KOPT-K1 (cell line): ENCODE results near the gene TRIM50.
"Not testable (repeated sequence)": the region's sequence is repeated elsewhere in the genome, so short reads cannot be mapped to it uniquely, and the experiment has no call there.

Source experiments
- H3K27ac ChIP-seq: fragments of 200-600 bp; sonication (generic); 2 replicates; pipeline ENCODE4 v1.5.1; 2016; ENCODE audit warnings: antibody characterized with exemption, mild to moderate bottlenecking, low read depth, low read length; ENCODE audit not compliant: poor library complexity, severe bottlenecking
- H3K36me3 ChIP-seq: fragments of 200-600 bp; sonication (generic); 2 replicates; pipeline ENCODE4 v1.5.1; 2017; ENCODE audit warnings: antibody characterized with exemption, mild to moderate bottlenecking, low read length, moderate library complexity; ENCODE audit not compliant: insufficient read depth
- H3K9me3 ChIP-seq: fragments of 200-600 bp; sonication (generic); 2 replicates; pipeline ENCODE4 v1.5.1; 2017; ENCODE audit warnings: antibody characterized with exemption, low read length, mild to moderate bottlenecking; ENCODE audit not compliant: insufficient read depth, poor library complexity, severe bottlenecking

The TRIM50 gene

GRCh38 chr7:73332447-73332846, 4.6 kb upstream of the TRIM50 start:
- H3K36me3 ChIP-seq: no peaks in the 10 kb centered on the region
- no peaks in the 10 kb centered on the region for H3K9me3 ChIP-seq
- H3K27ac ChIP-seq: no peak overlapping the region

DNA sequence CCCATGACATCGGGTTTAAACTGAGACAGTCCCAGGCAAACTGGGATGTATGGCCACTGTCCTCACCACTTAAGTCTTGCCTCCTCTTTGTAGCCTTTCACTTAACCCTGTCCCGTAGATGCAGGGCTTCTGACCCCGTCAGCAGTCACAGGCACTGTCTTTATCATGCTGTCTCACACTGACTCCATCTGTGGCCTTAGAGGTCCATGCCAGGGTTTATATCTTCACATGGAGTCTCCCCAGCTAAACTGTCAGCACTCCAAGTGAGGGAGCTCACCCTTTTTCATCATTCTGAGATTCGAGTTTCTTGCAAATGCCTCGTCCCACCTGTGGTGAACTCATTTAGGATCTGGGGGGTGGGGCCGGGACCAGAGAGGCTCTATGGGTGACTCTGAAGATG, 2.9 kb upstream of the TRIM50 start:
- H3K9me3 ChIP-seq: no peaks in the 10 kb centered on the region
- H3K27ac ChIP-seq: no peak overlapping the region
- no peaks in the 10 kb centered on the region for H3K36me3 ChIP-seq

DNA sequence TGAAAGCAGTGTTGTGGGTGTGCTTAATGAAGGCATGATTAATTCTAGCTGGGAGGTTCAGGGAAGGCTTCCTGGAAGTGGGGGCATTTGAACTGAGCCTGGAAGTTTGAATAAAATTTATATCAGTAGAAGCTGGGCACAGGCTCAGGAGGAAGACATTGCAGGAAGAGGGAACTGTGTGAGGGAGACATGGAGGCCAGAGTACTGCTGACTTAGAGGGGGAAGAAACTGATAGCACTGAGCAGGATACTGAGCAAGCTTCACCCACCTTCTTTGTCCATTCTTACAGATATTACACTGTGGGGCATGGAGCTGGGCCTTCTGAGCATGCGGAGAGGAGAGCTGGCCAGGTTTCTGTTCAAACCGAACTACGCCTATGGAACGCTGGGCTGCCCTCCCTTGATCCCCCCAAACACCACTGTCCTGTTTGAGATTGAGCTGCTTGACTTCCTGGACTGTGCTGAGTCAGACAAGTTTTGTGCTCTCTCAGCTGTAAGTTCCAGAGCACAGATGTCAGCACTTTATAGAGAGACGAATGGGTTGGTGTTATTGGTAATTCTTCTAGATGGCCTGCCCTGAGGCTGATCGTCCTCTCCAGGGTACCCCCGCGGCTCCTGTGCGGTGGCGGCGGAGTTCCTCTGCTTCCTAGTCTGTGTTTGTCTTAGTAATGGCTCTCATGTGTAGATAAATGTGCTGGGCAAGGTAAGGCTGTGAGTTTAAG, 2.1 kb upstream of the TRIM50 start:
- H3K36me3 ChIP-seq: no peaks in the 10 kb centered on the region
- H3K27ac ChIP-seq: no peak overlapping the region
- no peaks in the 10 kb centered on the region for H3K9me3 ChIP-seq

GRCh38 chr7:73328696-73329095, 814 bp upstream of the TRIM50 start:
- no peaks in the 10 kb centered on the region for H3K36me3 ChIP-seq
- no peaks in the 10 kb centered on the region for H3K9me3 ChIP-seq
- H3K27ac ChIP-seq: no peak overlapping the region

DNA sequence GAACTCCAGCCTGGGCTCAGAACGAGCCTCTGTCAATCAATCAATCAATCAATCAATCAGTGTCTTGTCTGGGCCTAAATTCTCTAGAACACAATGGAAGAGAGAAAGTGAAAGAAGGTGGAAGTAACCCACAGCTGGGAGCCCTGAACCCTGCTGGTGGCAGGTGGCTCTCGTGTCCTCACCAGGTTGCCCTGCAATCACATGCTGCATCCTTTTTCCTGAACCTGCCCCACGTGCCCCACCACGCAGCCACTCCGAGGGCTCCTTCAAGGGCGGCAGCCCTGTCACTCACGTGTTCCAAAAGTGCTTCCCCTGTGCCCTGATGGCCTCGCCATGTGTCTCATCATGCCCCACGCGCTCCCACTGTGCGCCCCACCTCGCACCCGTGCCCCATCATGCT, 433 bp downstream of the TRIM50 start:
- H3K27ac ChIP-seq, H3K36me3 ChIP-seq, H3K9me3 ChIP-seq: not testable (repeated sequence)

DNA sequence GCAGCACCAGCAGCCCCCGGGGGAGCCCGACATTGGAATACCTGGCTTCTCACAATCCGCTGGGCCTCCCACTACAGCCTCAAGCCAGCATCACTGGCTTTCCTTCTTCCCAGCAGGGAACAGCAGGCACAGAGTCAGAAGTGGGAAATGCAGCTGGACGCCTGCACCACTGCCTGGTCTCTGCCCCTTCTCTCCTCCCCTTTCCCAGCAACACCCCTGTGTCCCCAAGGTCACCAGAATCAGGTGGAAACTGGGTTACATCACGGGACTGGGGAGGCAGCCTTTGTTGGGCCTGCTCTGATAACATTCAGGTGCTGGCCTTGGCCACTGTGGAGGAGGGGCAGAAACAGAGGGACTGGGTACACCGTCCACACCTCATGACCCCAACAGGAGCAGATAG, 2.5 kb downstream of the TRIM50 start:
- H3K9me3 ChIP-seq, H3K36me3 ChIP-seq, H3K27ac ChIP-seq: not testable (repeated sequence)

GRCh38 chr7:73324081-73324845, 3.6 kb downstream of the TRIM50 start:
- not testable (repeated sequence) for H3K27ac ChIP-seq, H3K9me3 ChIP-seq, H3K36me3 ChIP-seq

DNA sequence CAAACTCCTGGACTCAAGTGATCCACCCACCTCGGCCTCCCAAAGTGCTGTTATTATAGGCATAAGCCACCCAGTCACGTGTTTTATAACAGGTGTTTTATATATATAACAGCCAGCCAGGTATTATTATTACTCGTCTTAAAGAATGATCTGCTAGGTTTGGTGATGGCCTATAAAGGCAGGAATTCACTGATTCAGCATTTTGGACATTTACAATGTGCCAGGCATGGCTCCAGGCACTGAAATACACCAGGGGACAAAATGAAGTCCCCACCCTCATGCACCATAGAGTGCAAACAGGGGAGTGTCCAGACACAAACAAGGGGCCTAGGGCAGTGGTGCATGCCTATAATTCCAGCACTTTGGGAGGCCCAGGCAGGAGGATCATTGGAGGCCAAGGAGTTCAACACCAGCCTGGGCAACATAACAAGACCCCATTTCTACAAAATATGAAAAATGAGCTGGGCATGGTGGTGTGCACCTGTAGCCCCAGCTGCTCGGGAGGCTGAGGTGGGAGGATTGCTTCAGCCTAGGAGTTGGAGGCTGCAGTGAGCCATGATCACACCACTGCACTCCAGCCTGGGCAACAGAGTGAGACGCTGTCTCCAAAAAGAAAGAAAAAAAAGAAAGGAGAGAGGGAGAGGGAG, 4.3 kb downstream of the TRIM50 start:
- H3K9me3 ChIP-seq, H3K36me3 ChIP-seq, H3K27ac ChIP-seq: not testable (repeated sequence)

DNA sequence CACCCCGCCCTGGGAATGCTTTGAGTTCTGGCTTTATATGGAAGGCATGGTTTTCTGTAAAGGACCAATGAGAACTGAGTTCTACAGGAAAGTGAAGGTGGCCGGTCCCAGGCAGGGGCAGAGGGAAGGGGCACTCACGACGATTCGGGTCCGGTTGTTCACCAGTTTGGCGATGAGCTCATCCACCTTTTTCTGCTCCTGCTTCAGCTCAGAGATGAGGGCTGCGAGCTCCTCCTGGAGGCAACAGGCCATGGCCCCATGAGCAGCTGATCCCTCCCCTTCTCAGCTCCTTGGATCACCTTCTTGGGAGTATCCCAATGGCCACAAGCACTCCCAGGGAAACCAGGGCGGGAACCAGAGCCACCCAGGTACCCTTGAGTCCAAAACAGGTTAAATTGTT, 7.9 kb downstream of the TRIM50 start:
- not testable (repeated sequence) for H3K36me3 ChIP-seq, H3K9me3 ChIP-seq, H3K27ac ChIP-seq

- not testable (repeated sequence) for H3K36me3 ChIP-seq, H3K9me3 ChIP-seq, H3K27ac ChIP-seq
Measured at GRCh38 chr7:73319541-73319940, 8.3 kb downstream of the TRIM50 start.

DNA sequence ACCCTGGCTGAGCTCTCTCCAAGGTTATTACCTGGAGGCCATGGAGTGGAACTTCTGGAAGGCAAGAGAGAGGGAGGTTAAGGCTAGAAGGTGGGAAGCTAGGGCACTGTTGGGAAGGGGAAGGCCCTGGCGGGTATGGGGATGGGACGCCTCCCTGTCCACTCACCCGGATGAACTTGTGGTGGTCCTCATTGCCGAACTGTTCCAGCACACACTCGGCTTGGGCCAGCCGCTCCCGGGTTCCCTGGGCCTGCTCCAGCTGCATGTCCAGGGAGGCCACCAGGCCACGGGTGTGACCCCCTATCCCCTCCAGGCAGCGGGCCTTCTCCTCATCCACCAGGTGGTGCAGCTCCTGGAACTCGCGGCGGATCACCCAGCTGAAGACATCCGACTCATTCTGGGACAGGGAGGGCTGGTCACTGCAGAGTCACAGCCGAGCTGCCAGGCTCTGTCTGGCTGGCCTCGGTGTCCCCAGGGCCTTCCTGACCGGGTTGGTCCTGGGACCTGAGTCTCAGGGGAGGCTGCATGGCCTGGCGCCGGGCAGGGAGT, 9.2 kb downstream of the TRIM50 start:
- not testable (repeated sequence) for H3K27ac ChIP-seq, H3K9me3 ChIP-seq, H3K36me3 ChIP-seq

GRCh38 chr7:73316521-73316920, 11.4 kb downstream of the TRIM50 start:
- Histone ChIP-seq H3K27ac (no peak overlapping the region), H3K9me3 (no peaks in the 10 kb centered on the region), H3K36me3 (no peaks in the 10 kb centered on the region)

GRCh38 chr7:73314271-73314670, 13.6 kb downstream of the TRIM50 start:
- Histone ChIP-seq H3K36me3 (no peaks in the 10 kb centered on the region), H3K9me3 (no peaks in the 10 kb centered on the region), H3K27ac (no peak overlapping the region)

DNA sequence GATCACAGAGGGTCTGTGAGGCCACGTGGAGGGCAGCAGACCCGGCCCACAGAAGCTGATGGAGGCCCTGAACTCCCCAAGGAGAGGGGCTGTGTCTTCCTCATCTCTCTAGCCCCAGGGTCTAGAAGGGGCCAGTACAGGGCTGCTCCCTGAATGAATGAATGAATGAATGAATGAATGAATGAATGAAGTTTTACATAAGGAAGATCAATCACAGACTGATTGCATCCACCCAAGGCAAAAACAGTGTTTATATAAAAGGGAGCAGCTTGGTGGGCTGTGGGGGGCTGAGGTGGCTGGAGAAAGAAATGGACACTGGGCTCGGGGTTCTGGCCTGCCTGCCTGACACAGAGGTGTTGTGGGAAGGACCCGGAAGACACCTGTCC, 14.4 kb downstream of the TRIM50 start:
- H3K9me3 ChIP-seq: no peaks in the 10 kb centered on the region
- no peak overlapping the region for H3K27ac ChIP-seq
- no peaks in the 10 kb centered on the region for H3K36me3 ChIP-seq

- Histone ChIP-seq H3K9me3 (no peaks in the 10 kb centered on the region), H3K36me3 (no peaks in the 10 kb centered on the region), H3K27ac (no peak overlapping the region)
Measured at GRCh38 chr7:73312831-73313520, 14.9 kb downstream of the TRIM50 start.
